Stimulated activated CD8-positive, alpha-beta memory T cell treated with anti-CD3 and anti-CD28 coated beads, Interleukin-15, amount 100 ng/mL, for 4 hours (primary cell): ENCODE data around the gene AGRP.
"Not testable (repeated sequence)": the region's sequence is repeated elsewhere in the genome, so short reads cannot be mapped to it uniquely, and the experiment has no call there.

Experiments used
- DNase-seq, 2 donors: peaks; one replicate each; pipeline ENCODE4 v3.0.0-alpha.2; 2020; ENCODE audit warnings: low read depth in 2 of 2

The AGRP gene, protein sequence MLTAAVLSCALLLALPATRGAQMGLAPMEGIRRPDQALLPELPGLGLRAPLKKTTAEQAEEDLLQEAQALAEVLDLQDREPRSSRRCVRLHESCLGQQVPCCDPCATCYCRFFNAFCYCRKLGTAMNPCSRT

GRCh38 chr16:67483150-67483549, at the start of gene AGRP:
TSS of gene AGRP (minus strand) at chr16:67483547. CDS start at chr16:67483398, 149 bp downstream.
- no peak for DNase-seq

- DNase-seq, result no peak
Measured at GRCh38 chr16:67531247-67531646, 47.9 kb upstream of the AGRP start.

DNA sequence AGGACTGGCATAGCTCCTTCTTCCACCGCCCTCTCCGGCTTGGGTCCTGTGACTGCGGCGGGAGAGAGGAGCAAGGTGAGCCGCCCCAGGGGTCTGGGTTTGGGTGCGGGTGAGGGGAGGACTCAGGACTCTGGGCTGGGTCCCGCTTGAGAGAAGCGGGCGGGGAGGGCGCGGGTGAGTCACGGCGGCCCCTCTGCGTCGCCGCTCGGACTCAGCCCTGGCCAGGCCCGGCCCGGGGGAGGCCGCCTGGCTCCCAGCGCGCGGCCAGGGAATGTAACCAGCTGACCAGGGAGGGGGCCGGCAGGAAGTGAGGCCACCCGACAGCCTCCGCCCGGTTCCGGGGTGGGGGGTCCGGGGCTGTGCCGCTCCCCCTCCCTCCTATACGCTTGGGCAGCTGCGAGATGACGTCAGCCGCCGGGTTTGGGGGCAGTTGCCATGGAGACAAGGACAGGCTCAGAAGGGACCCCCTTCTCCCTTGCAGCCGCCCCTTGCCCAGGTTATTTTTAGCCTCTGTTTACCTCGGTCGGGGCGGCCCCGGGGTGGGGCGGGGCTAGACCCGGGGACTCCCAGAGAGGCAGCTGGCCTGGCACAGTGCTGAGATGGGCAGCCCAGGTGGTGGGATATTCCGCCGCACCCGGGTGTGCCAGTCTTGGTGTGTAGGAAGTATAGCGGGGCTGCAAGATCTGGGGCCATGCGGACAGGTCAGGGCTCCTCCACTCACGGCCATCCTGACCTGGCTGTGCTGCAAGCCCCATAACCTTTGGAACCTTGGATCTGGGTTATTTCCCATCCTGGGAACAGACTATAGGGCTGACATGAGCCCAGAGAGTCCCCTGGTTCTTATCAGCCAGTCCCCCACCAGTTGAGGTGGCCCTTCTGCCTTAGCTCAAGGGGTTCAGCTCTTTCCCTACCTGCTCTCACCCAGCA, 46.9 kb upstream of the AGRP start:
- no peak for DNase-seq

- no peak for DNase-seq
Measured at GRCh38 chr16:67529582-67530012, 46.2 kb upstream of the AGRP start.

- no peak for DNase-seq
Measured at GRCh38 chr16:67528870-67529581, 45.7 kb upstream of the AGRP start.

- no peak for DNase-seq
Measured at GRCh38 chr16:67528222-67528869, 45.0 kb upstream of the AGRP start, which contains the start of gene RIPOR1. TSS of gene RIPOR1 (plus strand) at chr16:67528829. CDS start at chr16:67538447, 9,618 bp downstream.

DNA sequence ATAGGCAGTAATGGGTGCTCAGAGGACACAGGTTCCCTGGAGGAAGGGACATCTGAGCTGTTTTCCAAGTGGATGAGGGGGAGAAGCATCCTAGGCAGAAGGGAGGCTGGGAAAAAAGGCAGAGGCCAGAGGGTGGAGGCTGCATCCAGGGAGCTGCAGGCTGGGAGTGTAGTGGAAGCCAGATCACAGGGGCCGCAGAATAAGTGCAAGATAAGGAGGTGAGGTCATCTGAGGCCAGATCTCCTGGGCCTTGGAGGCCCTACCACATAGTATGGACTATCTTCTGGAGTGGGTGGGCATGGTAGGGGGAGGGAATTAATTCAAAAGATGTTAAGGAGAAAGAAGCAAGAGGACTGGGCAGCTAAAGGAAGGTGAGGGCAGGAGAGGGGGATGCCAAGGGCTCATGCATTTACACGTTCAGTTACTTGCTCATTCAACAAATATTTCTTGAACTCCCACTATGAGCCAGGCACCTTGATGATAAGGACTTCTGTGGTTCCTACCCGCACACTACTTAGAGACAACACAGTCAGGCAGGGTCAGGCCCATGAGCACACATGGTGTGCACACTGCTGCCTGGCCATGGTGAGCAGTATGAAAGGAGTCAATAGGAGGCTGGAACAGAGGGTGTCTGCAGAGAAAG, 42.9 kb upstream of the AGRP start:
- DNase-seq, result no peak

- no peak for DNase-seq
Measured at GRCh38 chr16:67525176-67525860, 42.0 kb upstream of the AGRP start.

- DNase-seq, result peak; percentile 84 to 96
Measured at GRCh38 chr16:67521095-67521804, 37.9 kb upstream of the AGRP start.

GRCh38 chr16:67519242-67519641, 35.9 kb upstream of the AGRP start:
- DNase-seq, result no peak

DNA sequence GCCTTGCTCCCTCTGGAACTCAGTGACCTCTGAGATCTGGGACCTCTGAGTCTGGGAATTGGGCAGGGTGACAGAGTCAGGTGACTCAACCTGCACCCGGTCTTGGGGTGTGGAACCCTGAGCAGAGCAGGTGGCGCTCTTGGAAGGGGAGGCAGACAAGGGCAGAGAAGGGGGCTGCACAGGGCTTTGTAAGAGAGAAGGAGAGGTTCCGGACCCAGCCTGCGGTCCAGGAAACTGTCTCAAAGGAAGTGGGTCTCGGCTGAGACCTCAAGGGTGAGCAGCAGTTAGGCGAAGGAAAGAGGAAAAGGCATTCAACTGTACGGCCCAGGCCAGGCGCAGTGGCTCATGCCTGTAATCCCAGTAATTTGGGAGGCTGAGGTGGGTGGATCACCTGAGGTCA, 35.3 kb upstream of the AGRP start:
- DNase-seq, result no peak

GRCh38 chr16:67517661-67518423, 34.5 kb upstream of the AGRP start:
- no peak for DNase-seq

GRCh38 chr16:67517155-67517445, 33.8 kb upstream of the AGRP start:
- DNase-seq, result no peak

DNA sequence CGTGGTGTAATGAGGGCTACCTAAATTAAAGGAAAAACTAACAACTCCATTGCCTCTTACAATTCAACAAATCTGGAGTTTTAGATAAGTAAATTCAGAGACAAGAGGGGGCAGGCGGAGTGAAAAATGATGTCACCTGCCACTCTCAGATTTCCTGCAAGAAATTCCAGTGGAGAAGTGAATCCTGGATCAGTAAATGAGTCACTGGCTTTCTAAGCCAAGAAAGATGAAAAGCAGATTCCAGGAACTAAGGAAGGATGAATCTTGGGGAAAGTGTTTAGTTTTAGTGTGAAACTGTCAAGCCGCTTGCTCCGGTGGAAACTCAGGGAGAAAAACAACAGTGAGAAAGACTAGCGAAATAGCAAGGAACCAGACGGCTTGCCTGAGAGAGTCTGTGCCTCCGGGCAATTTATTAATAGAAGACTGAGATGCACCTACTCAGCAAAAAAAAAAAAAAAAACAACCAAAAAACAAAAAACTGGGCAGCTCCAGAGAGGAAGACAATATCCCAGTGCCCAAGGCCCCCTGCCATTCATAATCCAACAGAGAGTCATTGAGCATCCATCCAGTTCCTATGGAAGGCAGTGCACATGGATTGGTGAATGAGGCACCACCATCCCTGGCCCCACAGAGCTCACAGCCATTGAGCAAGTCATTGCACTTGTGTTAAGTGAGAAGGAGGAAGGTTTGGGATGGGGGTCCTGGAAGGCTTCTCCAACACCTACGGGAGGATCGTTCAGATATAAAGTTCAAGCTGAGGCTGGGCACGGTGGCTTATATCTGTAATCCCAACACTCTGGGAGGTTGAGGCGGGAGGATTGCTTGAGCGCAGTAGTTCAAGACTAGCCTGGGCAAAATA, 33.2 kb upstream of the AGRP start:
- no peak for DNase-seq

DNA sequence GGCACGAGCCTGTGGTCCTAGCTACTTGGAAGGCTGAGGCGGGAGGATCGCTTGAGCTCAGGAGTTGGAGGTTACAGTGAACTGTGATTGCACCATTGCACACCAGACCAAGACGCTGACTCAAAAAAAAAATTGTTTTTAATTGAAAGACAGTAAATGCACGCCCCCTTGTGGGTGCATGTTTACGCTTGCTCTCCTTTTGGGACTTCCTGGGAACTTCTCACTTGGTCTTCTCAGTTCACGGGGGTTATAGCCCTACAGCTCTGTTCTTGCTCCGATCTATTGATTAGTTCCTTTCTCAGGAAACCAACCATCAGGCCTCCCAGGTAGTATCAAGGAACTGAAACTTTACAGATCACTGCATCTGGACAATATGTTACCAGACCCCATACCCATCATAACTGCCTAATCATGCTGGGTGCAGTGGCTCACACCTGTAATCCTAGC, 31.1 kb upstream of the AGRP start:
- DNase-seq, result peak; percentile 25 to 60

- not testable (repeated sequence) for DNase-seq
Measured at GRCh38 chr16:67513892-67514291, 30.5 kb upstream of the AGRP start.

GRCh38 chr16:67509016-67509415, 25.7 kb upstream of the AGRP start:
- no peak for DNase-seq

GRCh38 chr16:67506468-67506867, 23.1 kb upstream of the AGRP start:
- no peak for DNase-seq
